Peyer's patch (tissue), 4 donors: ENCODE results near the gene PAQR3. TPM values are rescaled to one million over a fixed set of nuclear protein-coding genes. Genes with fewer than 3 reads are reported as not detected.

Experiments
- DNase-seq, 3 donors: peaks; one replicate each; pipeline ENCODE4 v3.0.0-alpha.2; 2017 to 2019
- H3K27ac ChIP-seq, 4 donors: fragments of 200-600 bp; sonication (generic); one replicate each; pipeline ENCODE4 v1.5.1; 2016 to 2019
- H3K27me3 ChIP-seq, 2 donors: fragments of 200-600 bp; sonication (generic); one replicate each; pipeline ENCODE4 v1.5.1; 2019
- H3K36me3 ChIP-seq, 3 donors: fragments of 200-600 bp; sonication (generic); one replicate each; pipeline ENCODE4 v1.5.1; 2016 to 2019
- H3K4me1 ChIP-seq, 4 donors: fragments of 200-600 bp; sonication (generic); one replicate each; pipeline ENCODE4 v1.5.1; 2016 to 2019
- H3K4me3 ChIP-seq, 4 donors: fragments of 200-600 bp; sonication (generic); 1 replicate in 3 of 4; 2 replicates in 1 of 4; pipeline ENCODE4 v1.5.1; 2016 to 2019; ENCODE audit warnings: mild to moderate bottlenecking in 1 of 4
- H3K9me3 ChIP-seq, 4 donors: fragments of 200-600 bp; sonication (generic); one replicate each; pipeline ENCODE4 v1.5.1; 2016 to 2019; ENCODE audit warnings: mild to moderate bottlenecking in 1 of 4
- CTCF ChIP-seq, 6 experiments: fragments of 450-650 bp in 4 of 6; fragments of 200-600 bp in 2 of 6; sonication (generic) in 1 of 6; IDR thresholded peaks; one replicate each; pipeline ENCODE4 v1.5.1; 2017 to 2019; ENCODE audit warnings: antibody characterized with exemption in 6 of 6, mild to moderate bottlenecking in 3 of 6, moderate library complexity in 1 of 6
- POLR2A ChIP-seq, 2 donors: fragments of 450-650 bp; IDR thresholded peaks; one replicate each; pipeline ENCODE4 v1.5.1; 2017; ENCODE audit warnings: antibody characterized with exemption in 2 of 2, mild to moderate bottlenecking in 2 of 2, moderate library complexity in 2 of 2
- total RNA-seq, 4 donors: library from RNA; depleted of rRNA; stranded (reverse); fragments of >200 nt; gene quantifications; one replicate each; pipeline ENCODE4 v1.1.0, GENCODE V29; 2016

PAQR3 gene
- total RNA-seq, 4 donors from 2014 or later = 12.9 to 31.5 (median 19.7) TPM

GRCh38 chr4:78953231-78953630 is 14.0 kb upstream of the PAQR3 start:
- no peaks in the 10 kb centered on the region for H3K36me3 ChIP-seq
- H3K27ac ChIP-seq = no peak overlapping the region
- H3K9me3 ChIP-seq = no peaks in the 10 kb centered on the region
- H3K27me3 ChIP-seq = no peaks in the 10 kb centered on the region
- H3K4me1 ChIP-seq = no peaks in the 10 kb centered on the region
- no peak overlapping the region for H3K4me3 ChIP-seq
- DNase-seq = no peak
- TF ChIP-seq POLR2A (IDR thresholded peaks at IDR 0.05) (no peak), CTCF (IDR thresholded peaks at IDR 0.05) (no peak)

- H3K27ac ChIP-seq = no peak overlapping the region
- H3K27me3 ChIP-seq = no peaks in the 10 kb centered on the region
- H3K4me1 ChIP-seq = no peaks in the 10 kb centered on the region
- no peaks in the 10 kb centered on the region for H3K9me3 ChIP-seq
- H3K4me3 ChIP-seq = no peak overlapping the region
- DNase-seq = no peak
- H3K36me3 ChIP-seq = no peaks in the 10 kb centered on the region
- no peak for TF ChIP-seq POLR2A (IDR thresholded peaks at IDR 0.05)
- peak; percentile 21 to 84 (median 74) for TF ChIP-seq CTCF (IDR thresholded peaks at IDR 0.05)
Observed at GRCh38 chr4:78951862-78952472, 12.7 kb upstream of the PAQR3 start.

- H3K9me3 ChIP-seq = no peaks in the 10 kb centered on the region
- H3K36me3 ChIP-seq = no peaks in the 10 kb centered on the region
- TF ChIP-seq POLR2A (IDR thresholded peaks at IDR 0.05) (no peak), CTCF (IDR thresholded peaks at IDR 0.05) (no peak)
- H3K27me3 ChIP-seq = no peaks in the 10 kb centered on the region
- DNase-seq = no peak
- no peak overlapping the region for H3K27ac ChIP-seq
- no peaks in the 10 kb centered on the region for H3K4me1 ChIP-seq
- no peak overlapping the region for H3K4me3 ChIP-seq
Observed at GRCh38 chr4:78949735-78950134, 10.5 kb upstream of the PAQR3 start.

GRCh38 chr4:78945651-78946179 is 6.5 kb upstream of the PAQR3 start:
- DNase-seq = no peak
- Histone ChIP-seq H3K4me3 (no peak overlapping the region), H3K27me3 (no peaks in the 10 kb centered on the region), H3K9me3 (no peaks in the 10 kb centered on the region), H3K27ac (no peak overlapping the region), H3K36me3 (no peaks in the 10 kb centered on the region), H3K4me1 (no peaks in the 10 kb centered on the region)
- TF ChIP-seq CTCF (IDR thresholded peaks at IDR 0.05) (no peak), POLR2A (IDR thresholded peaks at IDR 0.05) (no peak)

- no peaks in the 10 kb centered on the region for H3K36me3 ChIP-seq
- H3K27ac ChIP-seq = no peak overlapping the region
- no peak for DNase-seq
- TF ChIP-seq POLR2A (IDR thresholded peaks at IDR 0.05) (no peak), CTCF (IDR thresholded peaks at IDR 0.05) (no peak)
- no peaks in the 10 kb centered on the region for H3K27me3 ChIP-seq
- peaks cover 0 to 5% (median 2%) of the 10 kb centered on the region in 4 donors for H3K4me1 ChIP-seq
- no peak overlapping the region for H3K4me3 ChIP-seq
- H3K9me3 ChIP-seq = no peaks in the 10 kb centered on the region
Observed at GRCh38 chr4:78944381-78944780, 5.1 kb upstream of the PAQR3 start.
